ENCODE results near the gene THRSP.

The THRSP gene

DNA sequence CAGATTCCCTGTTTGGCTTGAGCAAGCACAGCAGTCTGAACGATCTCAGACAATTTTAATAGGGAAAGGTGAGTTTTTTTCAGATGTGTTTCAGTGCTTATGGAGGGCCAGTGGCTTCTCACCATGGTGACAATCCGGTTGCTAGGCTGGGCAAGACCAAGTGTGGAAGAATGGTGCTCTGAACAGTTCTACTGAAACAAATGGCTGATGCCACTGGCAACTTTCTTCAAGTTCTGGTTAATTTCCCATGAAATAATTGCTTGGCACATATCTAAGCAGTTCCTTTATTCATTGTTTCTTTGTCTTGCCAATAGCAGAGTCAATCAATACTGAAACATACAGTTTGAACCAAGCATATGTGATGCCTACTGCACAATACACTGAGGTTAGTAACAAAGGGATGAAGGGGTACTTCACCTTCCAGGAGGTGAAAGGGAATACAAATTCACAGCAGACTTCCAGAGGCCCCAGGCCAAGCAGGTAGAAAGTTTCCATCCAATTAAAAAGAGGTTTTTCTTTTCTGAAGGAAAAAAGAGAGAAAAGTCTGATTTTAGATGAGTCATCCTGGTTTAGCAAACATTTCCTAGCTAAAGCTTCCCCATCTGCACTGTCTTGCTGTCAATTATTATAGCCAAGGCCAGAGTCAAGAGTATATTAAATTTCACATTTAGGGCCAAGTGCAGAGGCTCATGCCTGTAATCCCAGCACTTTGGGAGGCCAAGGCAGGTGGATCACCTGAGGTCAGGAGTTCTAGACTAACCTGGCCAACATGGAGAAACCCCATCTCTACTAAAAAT, 37.2 kb downstream of the THRSP start:
- no peak for DNase-seq

DNA sequence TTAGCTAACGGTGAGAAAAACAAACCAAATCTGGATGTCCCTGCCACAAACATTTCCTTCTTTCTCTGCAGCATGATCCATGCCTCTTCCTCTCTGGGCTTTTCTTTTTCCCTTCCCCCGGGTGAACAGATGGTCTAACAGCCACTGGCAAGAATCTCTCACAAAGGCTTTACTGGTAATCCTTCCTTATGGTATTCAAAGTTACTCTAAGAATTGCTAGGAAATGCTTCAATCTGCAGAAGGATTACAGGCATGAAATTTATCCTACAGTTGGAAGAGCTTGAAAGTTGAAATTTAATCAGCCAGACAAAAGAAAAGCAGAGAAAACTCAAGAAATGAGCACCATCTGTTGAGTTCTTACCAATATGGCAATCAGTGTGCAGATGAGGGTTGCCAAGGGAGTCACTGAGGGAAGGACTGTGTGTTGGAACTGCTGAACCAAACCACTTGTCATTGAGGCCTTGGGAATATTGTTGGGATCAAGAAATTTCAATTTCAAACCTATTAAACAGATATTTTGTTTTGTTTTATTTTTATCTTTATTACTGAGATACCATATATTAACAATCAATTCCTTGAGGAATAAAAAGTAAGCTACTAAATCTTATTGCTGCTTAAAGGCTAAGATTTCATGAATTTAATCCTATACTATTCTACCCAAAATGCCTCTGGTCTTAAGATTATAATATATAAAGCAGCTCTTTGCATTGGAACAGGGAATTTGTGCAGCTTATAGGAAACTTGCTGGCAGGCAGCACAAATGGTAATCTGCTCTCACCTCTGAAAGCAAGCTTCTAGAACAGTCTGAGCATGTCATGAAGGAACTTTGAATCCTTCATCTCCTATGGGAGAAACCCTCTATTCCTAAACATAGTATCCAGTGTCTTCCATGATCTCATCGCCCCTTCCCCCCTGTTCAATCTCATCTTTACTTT, 45.7 kb downstream of the THRSP start:
- no peak for DNase-seq

DNA sequence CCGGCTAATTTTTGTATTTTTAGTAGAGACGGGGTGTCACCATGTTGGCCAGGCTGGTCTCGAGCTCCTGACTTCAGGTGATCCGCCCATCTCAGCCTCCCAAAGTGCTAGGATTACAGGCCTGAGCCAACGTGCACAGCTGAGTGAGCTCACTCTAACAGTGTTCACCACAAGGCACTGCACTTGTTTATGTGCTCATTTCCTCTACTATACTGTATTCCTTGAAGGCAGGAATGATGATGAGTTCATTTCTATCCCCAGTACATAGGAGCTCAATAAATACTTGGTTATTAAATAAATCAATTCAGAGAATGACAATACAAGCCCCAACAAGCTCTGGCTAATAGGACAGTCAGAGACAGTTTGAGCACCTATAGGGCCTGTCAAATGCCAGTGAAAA, 46.7 kb downstream of the THRSP start:
- DNase-seq: no peak

DNA sequence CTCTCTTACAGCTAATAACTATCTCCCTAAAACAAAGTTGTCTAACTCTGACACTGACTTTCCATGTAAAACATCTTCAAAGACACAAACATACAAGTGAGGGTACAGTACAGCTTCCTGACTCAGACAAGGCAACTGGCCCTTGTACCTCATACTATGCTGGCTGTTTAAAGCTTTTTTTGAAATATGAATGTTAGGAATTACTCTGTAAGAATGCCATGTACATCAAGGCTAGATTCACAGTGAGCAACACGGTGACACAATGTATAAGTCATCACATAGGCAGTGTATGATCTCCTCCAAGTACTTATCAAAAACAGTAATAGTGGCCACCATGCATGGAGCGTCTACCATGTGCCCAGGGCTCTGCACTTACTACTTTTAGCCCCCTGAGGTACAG, 47.2 kb downstream of the THRSP start:
- DNase-seq: no peak

DNA sequence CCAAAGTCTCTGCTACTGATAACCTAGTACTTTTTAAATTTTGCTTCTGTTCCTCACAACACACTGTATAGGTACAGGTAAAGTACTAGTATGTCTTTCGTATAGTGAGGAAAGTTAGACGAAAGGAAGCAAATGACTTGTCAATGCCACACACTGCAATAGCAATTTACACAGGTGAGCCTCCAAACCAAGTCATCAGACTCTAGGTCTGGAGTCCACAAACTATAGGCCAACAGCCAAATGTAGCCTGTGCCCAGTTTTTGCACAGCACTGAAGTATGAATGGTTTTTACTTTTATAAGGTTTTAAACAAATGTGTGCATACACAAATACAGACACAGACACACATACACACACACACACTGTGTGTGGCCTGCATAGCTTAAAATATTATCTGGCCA, 47.6 kb downstream of the THRSP start:
- DNase-seq: no peak

DNA sequence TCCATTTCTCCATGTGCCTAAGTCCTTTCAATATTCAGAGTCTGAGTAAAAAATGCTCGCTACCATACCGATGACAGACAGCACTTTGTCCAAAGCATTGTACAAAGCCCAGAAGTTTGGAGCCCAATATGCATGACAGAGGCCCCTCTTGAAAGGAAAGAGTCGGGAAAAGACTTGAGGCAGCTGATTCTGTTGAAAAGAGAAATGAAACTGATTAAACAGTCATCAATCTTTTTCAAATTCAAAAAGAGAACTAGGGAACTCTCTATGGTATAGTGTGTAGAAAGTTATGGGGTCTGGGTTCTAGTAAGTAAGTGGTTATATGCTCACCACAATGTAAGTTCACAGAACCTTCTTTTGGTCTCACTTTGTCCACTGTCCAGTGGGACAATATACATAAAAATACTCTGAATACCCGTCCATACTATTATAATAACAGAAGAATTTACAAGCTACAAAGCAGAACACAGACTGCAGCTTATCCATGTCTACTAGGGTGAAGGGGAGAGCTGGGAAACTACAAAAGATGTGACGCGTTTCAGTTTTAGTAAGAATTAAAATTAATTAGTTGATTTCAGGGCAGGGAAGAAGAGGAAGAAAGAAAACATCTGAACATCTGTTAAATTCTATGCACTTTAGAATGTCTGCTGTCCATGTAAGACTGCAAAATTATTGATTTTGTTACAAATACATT, 49.1 kb downstream of the THRSP start:
- no peak for DNase-seq

Data from activated CD4-positive, alpha-beta T cell treated with anti-CD3 and anti-CD28 coated beads, Interleukin-2, amount 50 U/mL, for 1 hour (primary cell).